ENCODE data around the gene ATG7.
"Not testable (repeated sequence)": the region's sequence is repeated elsewhere in the genome, so short reads cannot be mapped to it uniquely, and the experiment has no call there.

ATG7 gene

GRCh38 chr3:11302444-11302843, 30.2 kb downstream of the ATG7 start:
- DNase-seq, result no peak

- no peak for DNase-seq
Observed at GRCh38 chr3:11304175-11304574, 32.0 kb downstream of the ATG7 start.

- DNase-seq, result no peak
Observed at GRCh38 chr3:11305509-11305908, 33.3 kb downstream of the ATG7 start.

DNA sequence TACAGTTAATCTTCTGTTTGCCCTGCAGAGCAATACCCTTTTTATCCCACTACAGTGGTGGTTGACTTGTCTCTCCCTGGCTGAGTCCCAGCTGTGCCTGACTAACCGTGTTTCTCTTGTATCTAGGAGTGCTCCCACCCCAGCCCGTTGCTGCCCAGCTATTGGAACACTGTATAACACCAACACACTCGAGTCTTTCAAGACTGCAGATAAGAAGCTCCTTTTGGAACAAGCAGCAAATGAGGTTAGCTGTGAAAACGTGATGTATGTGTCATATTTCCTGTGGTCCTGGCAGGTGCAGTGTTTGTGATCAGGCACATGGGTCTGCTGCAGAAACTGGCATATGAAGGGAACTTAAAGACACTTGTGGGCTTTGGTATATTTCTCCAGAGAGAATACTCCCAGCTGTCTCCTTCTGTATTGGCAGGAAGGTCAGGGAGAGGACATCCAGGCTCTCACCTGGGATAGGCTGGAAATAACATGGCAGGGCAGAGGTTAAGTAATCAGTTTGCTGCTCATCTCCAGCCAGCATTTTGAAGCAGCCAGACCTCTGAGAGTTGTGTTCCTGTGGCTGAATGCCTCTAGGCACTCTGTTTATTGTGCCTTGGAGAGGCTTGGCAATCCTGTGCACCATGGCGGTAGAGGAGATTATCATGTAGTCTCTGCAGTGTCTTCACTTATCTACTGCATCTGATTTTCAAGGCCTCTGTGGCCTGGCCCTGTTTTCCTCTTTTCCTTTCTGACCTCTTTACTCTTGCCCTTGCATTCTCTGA, 34.8 kb downstream of the ATG7 start:
- DNase-seq, result no peak

DNA sequence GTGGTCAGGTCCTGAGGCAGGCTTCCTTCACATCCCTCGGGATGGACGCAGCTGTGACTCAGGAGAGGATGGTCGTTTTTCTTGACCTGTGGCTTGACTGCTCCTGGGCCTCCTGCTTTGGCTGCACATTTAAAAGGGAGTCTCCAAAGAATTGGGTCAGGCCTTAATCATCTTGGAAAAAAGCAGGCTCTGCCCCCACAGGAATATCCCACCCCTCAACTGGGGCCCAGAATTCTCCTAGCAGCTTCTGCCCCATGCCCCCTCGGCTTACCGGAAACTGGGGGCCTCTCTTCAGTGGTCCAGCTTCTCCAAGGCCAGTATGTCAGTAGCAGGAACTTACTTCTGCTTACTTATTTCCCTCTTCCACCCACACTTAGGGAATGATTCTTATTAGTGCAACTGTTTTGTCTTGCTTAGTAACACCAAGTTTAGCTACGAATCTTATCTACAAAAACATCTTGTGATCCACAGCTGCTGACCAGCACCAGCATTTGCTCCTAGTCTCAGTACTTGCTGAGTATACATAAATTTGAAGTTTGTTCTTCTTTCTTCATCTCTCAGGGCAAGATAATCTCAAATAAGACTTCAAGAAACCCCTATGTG, 35.7 kb downstream of the ATG7 start:
- DNase-seq, result no peak

- no peak for DNase-seq
Observed at GRCh38 chr3:11310258-11310657, 38.1 kb downstream of the ATG7 start.

DNA sequence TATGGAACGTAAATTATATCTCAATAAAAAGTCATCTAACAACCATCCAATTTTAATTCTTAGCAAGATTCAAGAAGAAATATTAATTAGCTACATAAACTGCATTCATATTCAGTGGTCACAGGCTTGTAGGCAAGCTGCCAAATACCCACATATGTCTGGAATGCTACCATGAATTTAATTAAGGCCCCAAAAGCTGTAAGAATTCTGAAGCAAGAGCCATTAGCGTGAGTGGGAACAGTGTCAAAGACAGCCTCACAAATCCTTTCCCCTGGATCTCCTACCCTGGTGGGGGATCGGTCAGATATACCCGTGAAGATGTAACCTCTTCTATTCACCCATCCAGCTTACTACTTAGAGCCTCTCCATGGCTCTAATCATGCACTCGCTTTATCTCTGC, 40.0 kb downstream of the ATG7 start:
- no peak for DNase-seq

DNA sequence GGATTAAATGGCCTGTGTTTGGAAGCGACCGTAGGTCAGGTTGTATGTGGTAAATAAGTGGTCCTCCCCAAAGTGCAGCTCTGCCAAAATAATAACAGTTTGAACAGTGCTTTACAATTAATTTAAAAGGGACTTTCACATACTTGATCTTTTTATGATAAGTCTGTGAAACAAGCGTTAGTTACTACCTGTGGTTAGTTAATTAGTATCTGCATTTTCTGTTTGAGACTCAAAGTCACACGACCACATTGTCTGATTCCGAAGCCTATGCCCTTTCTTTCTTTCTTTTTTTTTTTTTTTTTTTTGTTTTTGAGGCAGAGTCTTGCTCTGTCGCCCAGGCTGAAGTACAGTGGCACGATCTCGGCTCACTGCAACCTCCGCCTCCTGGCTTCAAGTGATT, 45.1 kb downstream of the ATG7 start:
- no peak for DNase-seq

- no peak for DNase-seq
Observed at GRCh38 chr3:11322931-11323330, 50.7 kb downstream of the ATG7 start.

GRCh38 chr3:11323813-11324212, 51.6 kb downstream of the ATG7 start:
- no peak for DNase-seq

DNA sequence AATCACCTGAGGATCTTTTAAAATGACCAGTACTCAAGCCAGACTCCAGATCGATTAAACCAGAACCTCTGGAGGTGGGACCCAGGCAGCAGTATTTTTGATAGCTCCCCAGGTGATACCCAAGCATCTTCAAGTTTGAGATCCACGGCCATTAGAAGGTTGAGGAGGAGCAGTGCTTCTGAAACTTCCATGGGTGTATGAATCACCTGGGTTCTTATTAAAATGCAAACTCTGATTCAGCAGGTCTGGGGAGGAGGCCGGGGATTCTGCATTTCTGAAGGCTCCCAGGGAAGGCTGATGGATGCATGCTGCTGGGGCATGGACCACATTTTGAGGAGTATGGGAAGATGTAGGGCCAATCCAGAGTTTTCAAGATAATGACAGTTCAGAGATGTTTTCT, 55.4 kb downstream of the ATG7 start:
- DNase-seq, result no peak

DNA sequence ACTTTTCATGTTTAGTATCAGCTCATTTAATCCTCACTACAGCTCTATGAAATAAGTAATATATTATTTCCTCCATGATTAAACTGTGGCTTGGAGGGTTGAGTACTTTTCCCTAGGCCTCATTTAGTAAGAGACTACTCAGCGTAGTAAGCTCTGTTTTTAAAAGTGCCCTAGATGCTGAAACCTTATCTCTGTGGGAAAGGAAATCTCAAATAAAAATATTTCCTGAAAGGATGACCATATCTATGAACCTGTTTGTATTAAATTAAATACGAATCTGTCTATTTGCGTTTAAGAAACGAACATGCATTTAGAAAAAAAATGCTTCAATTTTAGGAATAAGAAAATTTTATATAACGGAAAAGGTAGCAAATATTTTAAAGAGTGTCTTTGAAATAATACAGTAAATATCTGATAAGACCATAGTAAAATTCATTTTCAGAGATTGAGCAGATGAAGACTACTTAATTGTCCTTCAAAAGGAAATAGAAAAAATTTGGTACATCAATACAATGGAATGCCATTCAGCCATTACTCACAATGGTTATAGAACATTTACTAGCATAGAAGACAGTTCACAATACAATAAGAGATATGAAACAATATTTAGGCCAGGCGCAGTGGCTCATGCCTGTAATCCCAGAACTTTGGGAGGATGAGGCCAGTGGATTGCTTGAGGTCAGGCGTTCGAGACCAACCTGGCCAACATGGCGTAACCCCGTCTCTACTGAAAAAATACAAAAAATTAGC, 56.2 kb downstream of the ATG7 start:
- no peak for DNase-seq

GRCh38 chr3:11329777-11330176, 57.6 kb downstream of the ATG7 start:
- no peak for DNase-seq

DNA sequence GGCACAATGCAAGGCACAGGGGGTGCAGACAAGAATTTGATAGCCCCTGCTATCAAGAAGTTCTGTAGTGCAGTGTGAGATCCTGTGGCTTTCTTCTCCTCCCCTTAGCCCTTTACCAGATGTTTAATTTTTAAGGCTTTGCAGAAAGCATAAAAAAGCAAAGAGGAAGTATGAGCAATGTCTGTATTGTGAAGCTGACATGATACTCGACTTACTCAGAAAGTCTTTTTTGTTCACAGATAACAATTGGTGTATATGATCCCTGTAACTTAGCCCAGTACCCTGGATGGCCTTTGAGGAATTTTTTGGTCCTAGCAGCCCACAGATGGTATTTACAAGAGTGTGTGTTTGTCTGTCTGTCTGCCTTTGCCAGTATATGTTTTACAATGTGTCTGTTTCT, 58.9 kb downstream of the ATG7 start:
- DNase-seq, result no peak

DNA sequence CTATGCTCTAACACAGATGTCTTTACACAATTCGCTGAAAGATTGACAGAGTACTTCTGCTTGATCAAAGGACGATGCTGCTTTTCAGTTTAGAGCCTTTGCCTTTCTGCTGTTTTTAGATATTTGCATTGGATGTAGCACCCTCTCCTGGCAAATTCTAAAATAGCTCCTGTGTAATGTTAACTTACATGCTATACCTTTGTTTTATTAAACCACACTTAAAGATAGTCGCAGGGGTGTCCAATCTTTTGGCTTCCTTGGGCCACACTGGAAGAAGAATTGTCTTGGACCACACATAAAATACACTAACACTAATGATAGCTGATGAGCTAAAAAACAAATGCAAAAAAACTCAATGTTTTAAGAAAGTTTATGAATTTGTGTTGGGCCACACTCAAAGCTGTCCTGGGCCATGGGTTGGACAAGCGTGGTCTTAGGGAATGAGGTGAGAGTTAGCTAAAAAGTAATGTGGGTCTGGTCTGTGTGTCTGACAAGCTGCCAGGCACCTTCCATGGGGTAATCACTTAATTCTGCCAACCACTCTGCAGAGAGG, 62.9 kb downstream of the ATG7 start:
- DNase-seq, result no peak

DNA sequence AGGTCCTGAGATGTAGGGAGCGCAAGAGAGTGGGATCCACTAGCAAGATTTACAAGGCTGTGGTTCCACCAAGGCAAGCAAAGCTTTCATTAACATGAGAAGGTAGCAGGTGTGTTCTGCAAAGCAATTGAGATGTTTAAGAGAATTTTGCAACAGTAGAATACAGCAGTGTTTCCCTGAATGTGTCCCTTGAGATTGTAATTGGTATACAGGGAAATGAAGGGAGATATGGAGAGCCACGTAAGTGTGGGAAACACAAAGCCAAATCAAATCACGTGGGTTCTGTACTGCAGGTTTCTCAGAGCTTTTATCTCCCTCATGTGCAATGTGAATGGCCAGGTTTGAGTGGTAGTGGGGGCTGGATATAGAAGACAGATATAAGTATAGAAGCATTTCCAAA, 67.3 kb downstream of the ATG7 start:
- DNase-seq, result no peak

DNA sequence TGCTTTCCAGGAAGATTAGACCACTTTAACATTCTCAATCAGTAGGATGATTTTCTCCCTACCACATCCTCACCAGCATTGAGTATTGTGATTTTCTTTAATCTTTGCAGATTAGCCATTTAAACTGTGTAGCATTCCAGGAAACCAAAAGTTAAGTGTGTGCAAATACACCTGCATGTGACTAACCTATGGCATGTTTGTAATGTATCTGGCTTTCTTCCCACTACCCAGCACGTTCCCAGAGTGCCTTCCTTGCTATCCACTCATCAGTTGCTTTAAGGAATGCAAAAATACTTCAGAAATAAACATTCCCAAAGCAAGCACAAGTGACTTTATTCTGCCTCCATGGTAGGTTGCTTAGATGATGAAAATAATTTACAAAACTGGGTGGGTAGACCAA, 74.2 kb downstream of the ATG7 start:
- DNase-seq, result no peak

DNA sequence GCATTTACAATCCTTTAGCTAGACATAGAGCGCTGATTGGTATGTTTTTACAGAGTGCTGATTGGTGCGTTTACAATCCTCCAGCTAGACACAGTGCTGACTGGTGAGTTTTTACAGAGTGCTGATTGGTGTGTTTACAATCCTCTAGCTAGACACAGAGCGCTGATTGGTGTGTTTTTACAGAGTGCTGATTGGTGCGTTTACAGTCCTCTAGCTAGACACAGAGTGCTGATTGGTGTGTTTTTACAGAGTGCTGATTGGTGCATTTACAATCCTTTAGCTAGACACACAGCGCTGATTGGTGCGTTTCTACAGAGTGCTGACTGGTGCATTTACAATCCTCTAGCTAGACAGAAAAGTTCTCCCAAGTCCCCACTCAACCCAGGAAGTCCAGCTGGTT, 76.7 kb downstream of the ATG7 start:
- DNase-seq, result not testable (repeated sequence)

DNA sequence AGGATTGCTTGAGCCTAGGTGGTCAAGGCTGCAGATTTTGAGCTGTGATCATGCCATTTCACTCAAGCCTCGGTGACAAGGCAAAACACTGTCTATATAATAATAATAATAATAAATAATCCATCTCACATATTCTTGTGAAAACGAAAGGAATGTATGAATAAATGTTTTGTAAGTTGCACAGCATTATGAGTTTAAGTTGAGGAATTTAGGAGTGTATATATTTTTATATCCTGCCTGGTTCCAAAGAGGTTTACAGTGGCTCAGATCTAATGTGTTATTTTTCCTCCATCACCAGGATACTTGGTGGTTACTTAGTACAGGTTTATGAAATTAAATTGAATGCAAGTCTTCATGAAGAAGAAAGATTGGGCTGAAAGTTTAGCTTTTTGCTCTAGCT, 77.2 kb downstream of the ATG7 start:
- DNase-seq, result no peak

DNA sequence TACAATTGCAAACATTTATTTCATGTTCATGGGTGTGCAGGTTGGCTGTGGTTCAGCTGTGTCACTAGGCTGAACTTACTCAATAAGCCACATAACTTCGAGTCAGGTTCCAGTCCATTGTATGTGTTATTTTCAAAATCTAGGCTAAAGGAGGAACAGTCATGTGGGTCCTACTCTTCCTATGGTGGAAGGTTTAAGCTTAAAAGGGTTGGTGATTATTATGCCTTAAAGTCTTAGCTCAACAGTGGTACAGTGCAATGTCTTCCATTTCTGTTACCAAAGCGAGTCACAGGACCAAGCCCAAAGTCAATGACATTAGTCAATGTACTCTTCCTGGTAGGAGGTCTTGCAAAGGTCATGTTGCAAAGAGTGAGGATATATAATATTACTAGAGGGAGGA, 78.2 kb downstream of the ATG7 start:
- DNase-seq, result no peak

- DNase-seq, result no peak
Observed at GRCh38 chr3:11351451-11351850, 79.3 kb downstream of the ATG7 start.

DNA sequence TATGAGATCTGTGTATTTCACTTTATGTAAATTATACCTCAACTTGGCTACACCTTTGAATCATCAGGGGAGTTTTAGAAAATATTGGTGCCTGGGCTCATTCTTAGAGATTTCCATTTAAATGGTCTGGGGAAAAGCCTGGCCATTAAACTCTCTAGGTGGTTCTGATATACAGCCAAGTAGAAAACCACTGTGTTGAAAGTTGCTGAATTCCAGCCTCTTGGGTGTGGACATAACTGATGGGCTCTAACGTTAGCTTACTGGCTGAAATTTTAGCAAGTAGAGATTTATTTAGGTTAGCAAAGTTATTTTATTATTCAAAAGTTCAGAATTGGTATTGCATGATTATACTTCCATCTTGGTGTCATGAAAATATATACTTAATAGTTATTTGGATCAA, 84.1 kb downstream of the ATG7 start:
- DNase-seq, result no peak

- no peak for DNase-seq
Observed at GRCh38 chr3:11362600-11362999, 90.4 kb downstream of the ATG7 start.

GRCh38 chr3:11363715-11364114, 91.5 kb downstream of the ATG7 start:
- no peak for DNase-seq

All from NCI-H510A (cell line).